ENCODE data around the gene CRNN. TPM values are rescaled to one million over a fixed set of nuclear protein-coding genes. Genes with fewer than 3 reads are reported as not detected.

The CRNN gene
- total RNA-seq, 1 experiment from 2014 or later: not detected

GRCh38 chr1:152398812-152399698, 15.0 kb downstream of the CRNN start:
- no peaks in the 10 kb centered on the region for H3K4me1 ChIP-seq (ENCODE audit: insufficient read depth, low read length)
- no peak overlapping the region for H2AFZ ChIP-seq (ENCODE audit: low read length)
- H3K79me2 ChIP-seq (ENCODE audit: low read length): no peaks in the 10 kb centered on the region
- intact Hi-C loops (cut with micrococcal nuclease): loop anchor here (1.0 kb wide), 2 partner anchors 42 to 59 kb away; no protein-coding TSS in a partner anchor
- TF ChIP-seq CTCF (conservative IDR thresholded peaks at IDR 0.05; ENCODE audit: low read depth, low read length): peak; percentile 64
- no peak for TF ChIP-seq EZH2phosphoT487 (IDR thresholded peaks at IDR 0.05; ENCODE audit: borderline replicate concordance, low read length)
- no peaks in the 10 kb centered on the region for H3K36me3 ChIP-seq (ENCODE audit: low read depth, low read length)
- H3K9ac ChIP-seq (ENCODE audit: low read length): no peak overlapping the region
- ChIA-PET POLR2A (ENCODE audit: unreplicated experiment) (no interaction called here), CTCF (interaction anchor here (0.6 to 1.5 kb wide), 4 partner anchors 27 to 212 kb away, joined by 3 to 32 read pairs (median 11); no protein-coding TSS in a partner anchor)
- ATAC-seq (peak; percentile 86), DNase-seq (peak; percentile 54)
- peaks cover 12% of the 10 kb centered on the region; the same call in 1 of the 2 replicates for H3K27me3 ChIP-seq (ENCODE audit: low read length)
- no peak overlapping the region for H3K27ac ChIP-seq (ENCODE audit: low read length)
- H3K4me2 ChIP-seq (ENCODE audit: low read length): no peak overlapping the region
- H3K9me3 ChIP-seq (ENCODE audit: low read length): no peaks in the 10 kb centered on the region
- no TSS peak for BruUV-seq (replicated peaks)
- no peaks in the 10 kb centered on the region for H3K9me2 ChIP-seq (replicated peaks; ENCODE audit: low read length)
- H3F3A ChIP-seq (ENCODE audit: low read length, unreplicated experiment): no peaks in the 10 kb centered on the region
- no peaks in the 10 kb centered on the region for H4K20me1 ChIP-seq (ENCODE audit: low read length)
- H3K4me3 ChIP-seq (ENCODE audit: low read length): no peak overlapping the region

GRCh38 chr1:152397474-152397873, 16.6 kb downstream of the CRNN start:
- no peak overlapping the region for H3K4me2 ChIP-seq (ENCODE audit: low read length)
- H3K4me1 ChIP-seq (ENCODE audit: insufficient read depth, low read length): no peaks in the 10 kb centered on the region
- peaks cover 11% of the 10 kb centered on the region; the same call in 1 of the 2 replicates for H3K27me3 ChIP-seq (ENCODE audit: low read length)
- ChIA-PET POLR2A (ENCODE audit: unreplicated experiment) (no interaction called here), CTCF (no interaction called here)
- no peaks in the 10 kb centered on the region for H3K79me2 ChIP-seq (ENCODE audit: low read length)
- H4K20me1 ChIP-seq (ENCODE audit: low read length): no peaks in the 10 kb centered on the region
- H3F3A ChIP-seq (ENCODE audit: low read length, unreplicated experiment): no peaks in the 10 kb centered on the region
- TF ChIP-seq EZH2phosphoT487 (IDR thresholded peaks at IDR 0.05; ENCODE audit: borderline replicate concordance, low read length) (no peak), EZH2 (IDR thresholded peaks at IDR 0.05; ENCODE audit: low read length, unreplicated experiment) (no peak), CTCF (conservative IDR thresholded peaks at IDR 0.05; ENCODE audit: low read depth, low read length) (peak; percentile 51)
- H2AFZ ChIP-seq (ENCODE audit: low read length): no peak overlapping the region
- H3K27ac ChIP-seq (ENCODE audit: low read length): no peak overlapping the region
- H3K4me3 ChIP-seq (ENCODE audit: low read length): no peak overlapping the region
- no peak overlapping the region for H3K9ac ChIP-seq (ENCODE audit: low read length)
- H3K9me2 ChIP-seq (replicated peaks; ENCODE audit: low read length): no peaks in the 10 kb centered on the region
- no peak for ATAC-seq
- H3K9me3 ChIP-seq (ENCODE audit: low read length): no peaks in the 10 kb centered on the region
- intact Hi-C loops (cut with micrococcal nuclease): no loop called here
- no peaks in the 10 kb centered on the region for H3K36me3 ChIP-seq (ENCODE audit: low read depth, low read length)
- DNase-seq: peak; percentile 27
- no TSS peak for BruUV-seq (replicated peaks)

- BruUV-seq (replicated peaks): no TSS peak
- H3K4me3 ChIP-seq (ENCODE audit: low read length): no peak overlapping the region
- H3K9me2 ChIP-seq (replicated peaks; ENCODE audit: low read length): no peaks in the 10 kb centered on the region
- ChIA-PET POLR2A (ENCODE audit: unreplicated experiment) (no interaction called here), CTCF (no interaction called here)
- H4K20me1 ChIP-seq (ENCODE audit: low read length): no peaks in the 10 kb centered on the region
- ATAC-seq (no peak), DNase-seq (no peak)
- H3K27ac ChIP-seq (ENCODE audit: low read length): no peak overlapping the region
- no peaks in the 10 kb centered on the region for H3K79me2 ChIP-seq (ENCODE audit: low read length)
- no peaks in the 10 kb centered on the region for H3K9me3 ChIP-seq (ENCODE audit: low read length)
- H3K9ac ChIP-seq (ENCODE audit: low read length): no peak overlapping the region
- H3K4me1 ChIP-seq (ENCODE audit: insufficient read depth, low read length): no peaks in the 10 kb centered on the region
- H3F3A ChIP-seq (ENCODE audit: low read length, unreplicated experiment): no peaks in the 10 kb centered on the region
- no peaks in the 10 kb centered on the region for H3K36me3 ChIP-seq (ENCODE audit: low read depth, low read length)
- intact Hi-C loops (cut with micrococcal nuclease): no loop called here
- peaks cover 18% of the 10 kb centered on the region for H3K27me3 ChIP-seq (ENCODE audit: low read length)
- no peak overlapping the region for H3K4me2 ChIP-seq (ENCODE audit: low read length)
- TF ChIP-seq EZH2phosphoT487 (IDR thresholded peaks at IDR 0.05; ENCODE audit: borderline replicate concordance, low read length) (no peak), EZH2 (IDR thresholded peaks at IDR 0.05; ENCODE audit: low read length, unreplicated experiment) (no peak)
- H2AFZ ChIP-seq (ENCODE audit: low read length): no peak overlapping the region
These were observed 19.9 kb downstream of the CRNN start for GRCh38 chr1:152394151-152394550.
